HepG2 (cell line): Measurements from ENCODE around the gene EID1. TPM values are rescaled to one million over a fixed set of nuclear protein-coding genes. Genes with fewer than 3 reads are reported as not detected.
A peak's percentile ranks its signal among the peaks of the same experiment; 100 is the strongest.

ENCODE experiments used
- ATAC-seq: fragments of 200-7000 bp; cut with Tn5 transposase; 3 replicates; pipeline ENCODE4 v1.9.1; 2020; ENCODE audit warnings: mild to moderate bottlenecking, moderate library complexity
- BruUV-seq: library from RNA; stranded (reverse); fragments of 400-500 nt; replicated peaks from 2 replicates; lab custom pipeline; 2021; lab: Mats Ljungman, UMichigan
- CTCF ChIA-PET: fragments of 300-600 bp; formaldehyde crosslinking; extraction: SDS; loops from one replicate; lab custom pipeline; 2021; ENCODE audit warnings: low total read pairs, inconsistent platforms, low intra/inter-chr PET ratio; lab: Yijun Ruan, JAX
- POLR2A ChIA-PET: fragments of 350-600 bp; sonication (Branson Sonifier 250); formaldehyde crosslinking; loops from one replicate; lab custom pipeline; 2020; ENCODE audit warnings: antibody characterized with exemption, inconsistent platforms; lab: Yijun Ruan, JAX
- DNase-seq: peaks from one replicate; pipeline ENCODE4 v3.0.0-alpha.2; 2015; ENCODE audit warnings: low spot score
- FAIRE-seq: peaks from 3 replicates; lab custom pipeline; 2011; peaks lifted over from hg19 to GRCh38; lab: Jason Lieb, UNC
- H2AFZ ChIP-seq: one replicate; pipeline ENCODE4 v1.6.1; 2011; ENCODE audit warnings: low read length, inconsistent platforms
- H3K27ac ChIP-seq: fragments of 300-600 bp; 3 replicates; pipeline ENCODE4 v1.8.0; 2011; ENCODE audit warnings: mixed run types, mild to moderate bottlenecking, mixed read lengths, low read length, inconsistent platforms; ENCODE audit not compliant: insufficient read depth; ENCODE audit errors: extremely low read length
- H3K27me3 ChIP-seq, 2 experiments: fragments of 200-600 bp in 1 of 2; 2 replicates in 1 of 2; 3 replicates in 1 of 2; pipeline versions ENCODE4 v1.6.0 to v1.8.0; 2011; ENCODE audit warnings: low read length in 2 of 2, mild to moderate bottlenecking in 2 of 2, moderate library complexity in 2 of 2, inconsistent platforms in 1 of 2; ENCODE audit not compliant: insufficient read depth in 2 of 2, control insufficient read depth in 1 of 2
- H3K36me3 ChIP-seq, 2 experiments: fragments of 200-600 bp in 1 of 2; replicated peaks in 1 of 2; 2 replicates in 1 of 2; 3 replicates in 1 of 2; pipeline versions ENCODE4 v1.5.1 to v1.8.0; 2011; ENCODE audit warnings: low read length in 2 of 2, inconsistent platforms in 1 of 2; ENCODE audit not compliant: insufficient read depth in 2 of 2, control insufficient read depth in 1 of 2
- H3K4me1 ChIP-seq: 2 replicates; pipeline ENCODE4 v1.5.1; 2012; ENCODE audit warnings: low read length, inconsistent platforms; ENCODE audit not compliant: insufficient read depth
- H3K4me2 ChIP-seq: 2 replicates; pipeline ENCODE4 v1.6.0; 2011; ENCODE audit warnings: low read depth, low read length, inconsistent platforms
- H3K4me3 ChIP-seq, 3 experiments: fragments of 200-600 bp in 1 of 3; sonication (generic), shearing (Covaris generic) in 1 of 3; replicated peaks in 1 of 3; 2 replicates each; pipeline ENCODE4 v1.5.1; 2011 to 2016; ENCODE audit warnings: low read length in 3 of 3, inconsistent platforms in 2 of 3, low read depth in 2 of 3, mild to moderate bottlenecking in 2 of 3, control low read depth in 1 of 3, mixed read lengths in 1 of 3; ENCODE audit not compliant: insufficient read depth in 1 of 3
- H3K79me2 ChIP-seq: one replicate; pipeline ENCODE4 v1.6.1; 2011; ENCODE audit warnings: low read length, inconsistent platforms; ENCODE audit not compliant: insufficient read depth
- H3K9ac ChIP-seq: 2 replicates; pipeline ENCODE4 v1.6.0; 2011; ENCODE audit warnings: mild to moderate bottlenecking, low read depth, low read length, inconsistent platforms; ENCODE audit not compliant: insufficient read depth
- H3K9me3 ChIP-seq: 2 replicates; pipeline ENCODE4 v1.5.1; 2012; ENCODE audit warnings: mild to moderate bottlenecking, low read length
- H4K20me1 ChIP-seq: 2 replicates; pipeline ENCODE4 v1.6.0; 2011; ENCODE audit warnings: inconsistent platforms, mild to moderate bottlenecking, low read length, moderate library complexity; ENCODE audit not compliant: insufficient read depth
- HNF4A ChIP-seq: sonication (generic); formaldehyde crosslinking; IDR thresholded peaks from 2 replicates; pipeline ENCODE4 v1.4.0; 2020; ENCODE audit warnings: missing genetic modification reagents
- ZFX ChIP-seq: sonication (generic); formaldehyde crosslinking; IDR thresholded peaks from 2 replicates; pipeline ENCODE4 v1.4.0; 2020; ENCODE audit warnings: mild to moderate bottlenecking, low read depth, missing genetic modification reagents, moderate library complexity
- ZNF570 ChIP-seq: sonication (generic); formaldehyde crosslinking; IDR thresholded peaks from 2 replicates; pipeline ENCODE4 v1.4.0; 2020; ENCODE audit warnings: mild to moderate bottlenecking, missing genetic modification reagents, borderline replicate concordance
- WGBS: methylation state at CpG from one replicate; pipeline ENCODE4 v1.1.6; 2017; ENCODE audit warnings: low lambda C conversion rate; 5-methylcytosine and 5-hydroxymethylcytosine counted together
- in situ Hi-C: cut with HindIII; loops from 2 replicates; pipeline ENCODE4 v1.10.0; 2017; ENCODE audit warnings: low pct_unique_long_range_greater_than_20kb; ENCODE audit not compliant: extremely low pct_ligation_motif_present
- intact Hi-C: fragments of 100-400 bp; cut with micrococcal nuclease; formaldehyde crosslinking; loops from one replicate; pipeline ENCODE4 v1.10.0; 2022; ENCODE audit not compliant: unreplicated experiment
- polyA plus RNA-seq, 8 experiments: library from polyadenylated mRNA; depleted of rRNA in 3 of 8; stranded (reverse) in 7 of 8; unstranded in 1 of 8; fragments of >200 nt; fragmentation: Illumina TruSeq in 4 of 8; extraction: Trizol in 4 of 8; gene quantifications; 2 replicates each; pipeline versions ENCODE4 v1.2.1 to v1.2.3, GENCODE V29; 2011 to 2016; ENCODE audit warnings: low read depth in 4 of 8, missing spikeins in 1 of 8, mixed read lengths in 1 of 8; ENCODE audit not compliant: insufficient read depth in 1 of 8
- total RNA-seq, 5 experiments: library from RNA; depleted of rRNA; stranded (reverse); fragments of >200 nt; fragmentation: Illumina TruSeq; extraction: Trizol; gene quantifications; 2 replicates each; pipeline ENCODE4 v1.2.3, GENCODE V29; 2016; ENCODE audit warnings: low read depth in 1 of 5
- TF ChIP-seq, protein P1 (sequence below): sonication (generic); formaldehyde crosslinking; IDR thresholded peaks from 2 replicates; pipeline ENCODE4 v1.4.0; 2020; ENCODE audit warnings: missing genetic modification reagents

EID1 gene
- total and polyA plus RNA-seq, 2 of the 13 experiments (the other 11 are each of a cell fraction or from before 2014, with no cell fraction given): 2.2 to 5.4 TPM

DNA sequence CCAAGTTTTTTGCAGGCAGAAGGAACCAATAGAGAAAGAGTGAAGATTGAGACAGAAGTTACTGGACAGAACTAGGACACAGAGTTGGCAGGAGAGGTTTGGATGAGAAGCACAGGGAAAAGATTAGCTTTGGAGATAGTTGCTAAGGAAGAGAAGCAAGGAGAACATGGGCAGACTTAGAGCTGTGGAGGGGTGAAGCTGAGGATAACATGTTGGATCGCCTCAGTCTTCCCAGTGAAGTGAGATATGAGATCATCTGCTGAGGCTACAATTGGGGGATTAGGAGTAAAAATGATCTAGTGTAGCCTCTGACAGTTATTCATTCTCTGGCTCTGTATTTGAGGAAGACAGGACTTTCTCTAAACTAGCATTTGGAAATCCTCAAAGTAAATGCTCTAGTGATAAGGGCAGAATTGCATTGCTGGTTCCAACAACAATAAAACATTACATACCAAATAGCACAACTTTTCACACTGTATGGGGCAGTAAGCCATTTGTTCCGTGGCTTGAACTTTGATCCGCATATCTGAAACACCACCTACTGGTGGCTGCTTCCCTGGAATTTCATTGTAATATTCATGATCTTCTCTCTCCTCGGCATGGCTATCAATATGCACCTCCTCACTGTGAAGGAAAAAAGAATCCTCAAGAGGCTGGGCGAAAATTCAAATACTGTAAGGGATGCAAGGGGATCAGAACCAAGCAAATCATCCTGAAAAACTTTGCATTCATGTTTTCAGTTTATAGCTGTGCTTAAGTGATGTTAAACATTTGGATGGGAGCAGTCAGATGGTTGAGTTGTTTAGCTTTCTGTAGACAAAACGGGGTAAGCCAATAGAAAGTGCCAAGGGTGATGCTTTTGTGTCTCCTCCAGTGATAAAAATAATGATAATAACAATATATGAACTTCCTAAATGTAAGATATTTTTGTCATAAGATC is 22.2 kb upstream of the EID1 start (continued):
- peak; percentile 85 for TF ChIP-seq HNF4A (CRISPR knock-in tag)

GRCh38 chr15:48856942-48857341 is 21.0 kb upstream of the EID1 start:
- Histone ChIP-seq H3K36me3 (no peaks in the 10 kb centered on the region), H3K79me2 (no peaks in the 10 kb centered on the region), H3K4me2 (no peak overlapping the region), H3K9me3 (no peaks in the 10 kb centered on the region), H3K4me3 (no peak overlapping the region), H3K4me1 (peaks cover 11% of the 10 kb centered on the region), H2AFZ (no peak overlapping the region), H3K27me3 (no peaks in the 10 kb centered on the region; a peak in 1 of 5 replicates), H4K20me1 (no peaks in the 10 kb centered on the region), H3K9ac (no peak overlapping the region), H3K27ac (no peak overlapping the region)
- intact Hi-C loops: no loop called here
- FAIRE-seq (no peak), ATAC-seq (no peak), DNase-seq (no peak)
- WGBS: 25% methylated on average over 2 of the region's 2 CpGs
- ChIA-PET POLR2A (no interaction called here), CTCF (no interaction called here)
- no TSS peak for BruUV-seq
- in situ Hi-C loops: loop anchor here (25.0 kb wide), 1 partner anchor 230 kb away; no protein-coding TSS in a partner anchor
- TF ChIP-seq ZNF570 (CRISPR knock-in tag): no peak
- TF ChIP-seq, protein P1, sequence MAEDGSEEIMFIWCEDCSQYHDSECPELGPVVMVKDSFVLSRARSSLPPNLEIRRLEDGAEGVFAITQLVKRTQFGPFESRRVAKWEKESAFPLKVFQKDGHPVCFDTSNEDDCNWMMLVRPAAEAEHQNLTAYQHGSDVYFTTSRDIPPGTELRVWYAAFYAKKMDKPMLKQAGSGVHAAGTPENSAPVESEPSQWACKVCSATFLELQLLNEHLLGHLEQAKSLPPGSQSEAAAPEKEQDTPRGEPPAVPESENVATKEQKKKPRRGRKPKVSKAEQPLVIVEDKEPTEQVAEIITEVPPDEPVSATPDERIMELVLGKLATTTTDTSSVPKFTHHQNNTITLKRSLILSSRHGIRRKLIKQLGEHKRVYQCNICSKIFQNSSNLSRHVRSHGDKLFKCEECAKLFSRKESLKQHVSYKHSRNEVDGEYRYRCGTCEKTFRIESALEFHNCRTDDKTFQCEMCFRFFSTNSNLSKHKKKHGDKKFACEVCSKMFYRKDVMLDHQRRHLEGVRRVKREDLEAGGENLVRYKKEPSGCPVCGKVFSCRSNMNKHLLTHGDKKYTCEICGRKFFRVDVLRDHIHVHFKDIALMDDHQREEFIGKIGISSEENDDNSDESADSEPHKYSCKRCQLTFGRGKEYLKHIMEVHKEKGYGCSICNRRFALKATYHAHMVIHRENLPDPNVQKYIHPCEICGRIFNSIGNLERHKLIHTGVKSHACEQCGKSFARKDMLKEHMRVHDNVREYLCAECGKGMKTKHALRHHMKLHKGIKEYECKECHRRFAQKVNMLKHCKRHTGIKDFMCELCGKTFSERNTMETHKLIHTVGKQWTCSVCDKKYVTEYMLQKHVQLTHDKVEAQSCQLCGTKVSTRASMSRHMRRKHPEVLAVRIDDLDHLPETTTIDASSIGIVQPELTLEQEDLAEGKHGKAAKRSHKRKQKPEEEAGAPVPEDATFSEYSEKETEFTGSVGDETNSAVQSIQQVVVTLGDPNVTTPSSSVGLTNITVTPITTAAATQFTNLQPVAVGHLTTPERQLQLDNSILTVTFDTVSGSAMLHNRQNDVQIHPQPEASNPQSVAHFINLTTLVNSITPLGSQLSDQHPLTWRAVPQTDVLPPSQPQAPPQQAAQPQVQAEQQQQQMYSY (CRISPR knock-in tag): peak; percentile 63; the same call in 1 of the 2 replicates
- TF ChIP-seq ZFX: no peak
